Measurements from ENCODE around the gene GLRA1. TPM values are rescaled to one million over a fixed set of nuclear protein-coding genes. Genes with fewer than 3 reads are reported as not detected.
A peak's percentile ranks its signal among the peaks of the same experiment; 100 is the strongest.

The GLRA1 gene
- not detected for total RNA-seq (2013)
- not detected for polyA plus RNA-seq
- polyA minus RNA-seq, result not detected in 2 replicates
- total RNA-seq, result 0 to 0.23 (median 0) reads per million in 11 experiments

DNA sequence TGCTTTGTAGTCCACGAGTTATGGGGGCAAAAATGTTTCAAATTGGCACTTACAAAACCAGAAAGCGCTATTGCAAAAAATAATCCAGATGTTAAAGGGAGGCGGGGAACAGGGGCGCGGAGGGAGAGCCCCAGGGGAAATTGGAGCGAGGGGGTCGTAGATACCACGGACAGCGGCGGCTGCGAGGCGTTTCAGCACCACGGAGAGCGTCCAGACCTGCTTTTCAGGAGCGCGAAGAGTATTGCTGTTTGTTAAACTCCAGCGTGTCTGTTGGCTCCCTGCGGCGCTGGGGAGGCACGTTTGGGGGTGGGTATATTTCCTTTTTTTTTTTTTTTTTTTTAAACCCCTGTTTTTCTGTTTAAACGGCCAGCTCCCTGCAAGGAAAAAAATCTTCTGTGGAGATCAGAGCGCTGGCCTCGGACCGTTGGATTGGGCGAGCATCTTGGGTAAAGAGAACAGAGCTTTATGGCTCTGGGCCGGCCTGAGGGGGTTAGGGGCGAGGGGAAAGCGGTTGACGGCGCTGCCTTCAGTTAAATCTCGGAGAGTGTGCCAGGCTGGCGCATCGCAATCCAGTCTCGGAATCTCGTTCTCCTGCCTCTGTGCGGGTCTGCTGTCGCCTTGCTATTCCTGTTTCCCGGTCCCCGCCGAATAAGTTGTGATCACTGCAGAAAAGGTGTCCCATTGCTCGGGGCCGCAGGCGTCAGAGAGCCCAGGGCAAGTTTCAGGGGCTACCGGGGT is at the start of gene GLRA1:
Gene GLRA1, minus strand, starts transcription at position 288 of the 738 bp plus-strand sequence. CDS start 302 bp downstream, outside the sequence.
- Histone ChIP-seq H2AFZ (ENCODE audit: insufficient read depth, low read depth, low read length, poor library complexity, severe bottlenecking) (no peak within 1 kb of the TSS), H3K4me2 (replicated peaks; ENCODE audit: extremely low read depth, low read length, poor library complexity, severe bottlenecking) (no peak within 1 kb of the TSS), H3K27me3 (ENCODE audit: control insufficient read depth in 2 of 2, insufficient read depth in 2 of 2, low read length in 2 of 2) (peaks cover 2 to 20% of the 10 kb centered on the region in 2 donors), H3K36me3 (replicated peaks in 1 of 2; ENCODE audit: control insufficient read depth in 1 of 2, insufficient read depth in 2 of 2, low read length in 2 of 2) (no peaks in the 10 kb centered on the region), H3K4me3 (replicated peaks in 1 of 3; ENCODE audit: low read depth in 2 of 3, low read length in 3 of 3) (no peak within 1 kb of the TSS), H3K79me2 (ENCODE audit: insufficient read depth, low read length) (no peaks in the 10 kb centered on the region), H4K20me1 (ENCODE audit: insufficient read depth, low read length) (no peaks in the 10 kb centered on the region), H3K9me3 (replicated peaks in 1 of 2; ENCODE audit: control insufficient read depth in 1 of 2, insufficient read depth in 1 of 2, low read length in 2 of 2) (peaks cover 0 to 8% of the 10 kb centered on the region in 2 donors), H3K27ac (ENCODE audit: low read depth in 1 of 2, low read length in 2 of 2) (no peak within 1 kb of the TSS), H3K9ac (ENCODE audit: insufficient read depth, low read length, poor library complexity, severe bottlenecking) (no peak within 1 kb of the TSS), H3K4me1 (ENCODE audit: control insufficient read depth in 1 of 2, insufficient read depth in 2 of 2, low read length in 2 of 2) (no peaks in the 10 kb centered on the region)
- Mint-ChIP-seq H3K4me1 (no peaks in the 10 kb centered on the region), H3K27me3 (ENCODE audit: low read depth in 3 of 3) (peaks cover 10 to 18% (median 11%) of the 10 kb centered on the region in 3 donors), H3K36me3 (no peaks in the 10 kb centered on the region), H3K27ac (peak within 1 kb of the TSS in 1 of 7 donors; percentile 77), H3K9me3 (peaks cover 2 to 10% (median 4%) of the 10 kb centered on the region in 7 donors), H3K4me3 (peak within 1 kb of the TSS in 1 of 2 donors; percentile 13)
- TF ChIP-seq, protein P1, sequence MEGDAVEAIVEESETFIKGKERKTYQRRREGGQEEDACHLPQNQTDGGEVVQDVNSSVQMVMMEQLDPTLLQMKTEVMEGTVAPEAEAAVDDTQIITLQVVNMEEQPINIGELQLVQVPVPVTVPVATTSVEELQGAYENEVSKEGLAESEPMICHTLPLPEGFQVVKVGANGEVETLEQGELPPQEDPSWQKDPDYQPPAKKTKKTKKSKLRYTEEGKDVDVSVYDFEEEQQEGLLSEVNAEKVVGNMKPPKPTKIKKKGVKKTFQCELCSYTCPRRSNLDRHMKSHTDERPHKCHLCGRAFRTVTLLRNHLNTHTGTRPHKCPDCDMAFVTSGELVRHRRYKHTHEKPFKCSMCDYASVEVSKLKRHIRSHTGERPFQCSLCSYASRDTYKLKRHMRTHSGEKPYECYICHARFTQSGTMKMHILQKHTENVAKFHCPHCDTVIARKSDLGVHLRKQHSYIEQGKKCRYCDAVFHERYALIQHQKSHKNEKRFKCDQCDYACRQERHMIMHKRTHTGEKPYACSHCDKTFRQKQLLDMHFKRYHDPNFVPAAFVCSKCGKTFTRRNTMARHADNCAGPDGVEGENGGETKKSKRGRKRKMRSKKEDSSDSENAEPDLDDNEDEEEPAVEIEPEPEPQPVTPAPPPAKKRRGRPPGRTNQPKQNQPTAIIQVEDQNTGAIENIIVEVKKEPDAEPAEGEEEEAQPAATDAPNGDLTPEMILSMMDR (IDR thresholded peaks at IDR 0.05), result no peak
- 9% methylated on average over 36 of the region's 44 CpGs for WGBS (ENCODE audit: insufficient coverage)
- no peak for DNase-seq
- intact Hi-C loops (cut with micrococcal nuclease), result no loop called here

DNA sequence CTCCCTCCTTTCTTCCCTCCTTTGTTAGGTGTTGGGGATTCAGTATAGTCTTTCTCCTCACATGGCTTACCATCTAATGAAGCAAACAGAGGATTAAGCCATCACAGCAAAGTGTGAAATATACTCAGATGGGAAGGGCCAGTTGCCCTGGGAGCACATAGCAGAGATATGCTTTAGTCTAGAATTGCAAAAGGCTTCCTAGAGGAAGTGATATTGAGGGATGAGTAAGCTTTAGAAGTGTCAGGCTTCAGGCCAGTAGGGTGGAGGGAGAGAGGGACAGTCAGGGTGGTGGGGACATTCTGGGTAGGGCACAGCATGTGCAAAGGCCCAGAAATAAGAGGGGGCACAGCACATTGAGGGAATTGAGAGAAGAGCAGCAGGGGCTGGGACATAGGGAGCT is 46.2 kb upstream of the GLRA1 start:
- H3K4me2 ChIP-seq (replicated peaks; ENCODE audit: extremely low read depth, low read length, poor library complexity, severe bottlenecking), result no peak overlapping the region
- DNase-seq, result no peak
- no peaks in the 10 kb centered on the region for H3K9me3 ChIP-seq (replicated peaks in 1 of 2; ENCODE audit: control insufficient read depth in 1 of 2, insufficient read depth in 1 of 2, low read length in 2 of 2)
- no peak overlapping the region for H3K4me3 ChIP-seq (replicated peaks in 1 of 3; ENCODE audit: low read depth in 2 of 3, low read length in 3 of 3)
- H3K4me1 Mint-ChIP-seq, result no peaks in the 10 kb centered on the region
- H3K9me3 Mint-ChIP-seq, result peaks cover 0 to 5% (median 0%) of the 10 kb centered on the region in 7 donors
- H3K27ac Mint-ChIP-seq, result no peak overlapping the region
- no peak overlapping the region for H3K27ac ChIP-seq (ENCODE audit: low read depth in 1 of 2, low read length in 2 of 2)
- no peaks in the 10 kb centered on the region for H3K79me2 ChIP-seq (ENCODE audit: insufficient read depth, low read length)
- H3K27me3 Mint-ChIP-seq (ENCODE audit: low read depth in 3 of 3), result peaks cover 0 to 2% (median 0%) of the 10 kb centered on the region in 3 donors
- H3K27me3 ChIP-seq (ENCODE audit: control insufficient read depth in 2 of 2, insufficient read depth in 2 of 2, low read length in 2 of 2), result no peaks in the 10 kb centered on the region
- H3K4me3 Mint-ChIP-seq, result no peak overlapping the region
- H2AFZ ChIP-seq (ENCODE audit: insufficient read depth, low read depth, low read length, poor library complexity, severe bottlenecking), result no peak overlapping the region
- H3K4me1 ChIP-seq (ENCODE audit: control insufficient read depth in 1 of 2, insufficient read depth in 2 of 2, low read length in 2 of 2), result no peaks in the 10 kb centered on the region
- TF ChIP-seq, protein P1 (IDR thresholded peaks at IDR 0.05), result no peak
- no peaks in the 10 kb centered on the region for H3K36me3 ChIP-seq (replicated peaks in 1 of 2; ENCODE audit: control insufficient read depth in 1 of 2, insufficient read depth in 2 of 2, low read length in 2 of 2)
- no peak overlapping the region for H3K9ac ChIP-seq (ENCODE audit: insufficient read depth, low read length, poor library complexity, severe bottlenecking)
- H4K20me1 ChIP-seq (ENCODE audit: insufficient read depth, low read length), result no peaks in the 10 kb centered on the region
- intact Hi-C loops (cut with micrococcal nuclease), result no loop called here
- no peaks in the 10 kb centered on the region for H3K36me3 Mint-ChIP-seq
